ENCODE measurements around the gene CDKL1.
"Not testable (repeated sequence)": the region's sequence is repeated elsewhere in the genome, so short reads cannot be mapped to it uniquely, and the experiment has no call there.

CDKL1 gene

GRCh38 chr14:50321009-50321660 lies 75.5 kb downstream of the CDKL1 start:
- DNase-seq: peak; percentile 64 to 86 (median 70)

GRCh38 chr14:50320283-50320682 lies 76.4 kb downstream of the CDKL1 start:
- DNase-seq: peak in 1 of 3 experiments; percentile 46

GRCh38 chr14:50319721-50320120 lies 77.0 kb downstream of the CDKL1 start:
- no peak for DNase-seq

DNA sequence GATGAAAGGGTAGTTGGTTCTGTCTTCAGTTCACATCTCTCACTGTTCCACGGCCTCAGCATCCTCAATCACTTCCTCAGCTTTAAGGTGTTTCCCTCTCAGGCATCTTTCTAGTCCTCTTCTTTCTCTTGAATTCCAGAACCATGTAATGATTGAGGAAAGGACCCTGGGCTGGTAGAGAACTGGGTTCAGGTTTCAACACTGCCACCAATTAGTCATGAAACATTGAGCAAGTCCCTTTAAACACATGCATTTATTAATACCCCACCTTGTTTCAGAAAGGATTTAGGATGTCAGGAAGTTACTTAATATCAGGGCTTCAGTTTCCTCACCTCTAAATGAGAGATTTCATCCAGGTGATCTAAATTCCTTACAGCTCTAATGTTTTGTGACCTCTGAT lies 77.4 kb downstream of the CDKL1 start:
- no peak for DNase-seq

GRCh38 chr14:50318031-50318626 lies 78.6 kb downstream of the CDKL1 start:
- DNase-seq: peak in 2 of 3 experiments; percentile 25 to 57

- DNase-seq: not testable (repeated sequence)
Measured at GRCh38 chr14:50314098-50314497, 82.6 kb downstream of the CDKL1 start.

GRCh38 chr14:50312734-50313054 lies 84.0 kb downstream of the CDKL1 start:
- DNase-seq: peak; percentile 74 to 94 (median 93)

DNA sequence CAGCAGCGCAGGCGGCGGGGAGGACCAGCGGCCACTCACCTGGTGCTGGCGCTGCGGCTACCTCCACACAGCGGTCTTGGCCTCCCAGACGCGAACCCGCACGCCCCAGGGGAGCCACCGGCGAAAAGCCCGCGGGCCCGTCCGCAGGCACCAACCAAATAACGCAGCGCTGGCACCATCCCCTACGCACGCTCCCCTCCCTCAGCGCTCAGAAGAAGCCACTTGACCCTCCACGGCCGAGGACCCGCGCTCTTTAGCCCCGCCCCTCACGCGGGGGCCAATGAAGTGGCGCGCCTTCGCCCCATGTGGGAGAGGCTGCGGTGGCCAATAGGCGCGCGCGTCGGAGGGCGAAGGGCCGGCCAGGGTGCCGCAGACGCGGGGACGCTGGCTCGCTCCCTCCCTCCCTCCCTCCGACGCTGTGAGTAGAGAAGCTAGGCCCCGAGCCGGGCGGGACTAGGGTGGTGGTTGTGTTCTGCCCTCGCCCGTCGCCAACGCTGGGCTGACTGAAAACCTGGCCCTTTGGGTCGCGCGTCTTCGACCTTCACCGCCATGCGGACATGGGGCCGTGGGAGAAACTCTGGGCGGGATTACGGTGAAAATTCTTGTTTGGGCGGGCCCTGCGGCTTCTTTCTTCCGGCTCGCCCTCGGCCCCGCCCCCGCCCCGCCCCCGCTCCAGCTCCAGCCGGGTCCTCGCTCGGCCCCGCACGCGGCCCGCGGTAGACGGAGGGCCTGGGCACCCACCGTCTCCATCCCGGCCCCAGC lies 84.5 kb downstream of the CDKL1 start, which contains the start of the genes DMAC2L and L2HGDH:
TSS of gene DMAC2L (plus strand) at position 353 of the 762 bp plus-strand sequence. CDS start 9,164 bp downstream, outside the sequence.
TSS of gene L2HGDH (minus strand) at position 258 of the 762 bp plus-strand sequence. CDS start at position 179, 79 bp downstream.
- DNase-seq: peak; percentile 99 to 100 (median 99)

GRCh38 chr14:50311337-50311971 lies 85.2 kb downstream of the CDKL1 start:
- peak; percentile 46 to 90 (median 74) for DNase-seq

DNA sequence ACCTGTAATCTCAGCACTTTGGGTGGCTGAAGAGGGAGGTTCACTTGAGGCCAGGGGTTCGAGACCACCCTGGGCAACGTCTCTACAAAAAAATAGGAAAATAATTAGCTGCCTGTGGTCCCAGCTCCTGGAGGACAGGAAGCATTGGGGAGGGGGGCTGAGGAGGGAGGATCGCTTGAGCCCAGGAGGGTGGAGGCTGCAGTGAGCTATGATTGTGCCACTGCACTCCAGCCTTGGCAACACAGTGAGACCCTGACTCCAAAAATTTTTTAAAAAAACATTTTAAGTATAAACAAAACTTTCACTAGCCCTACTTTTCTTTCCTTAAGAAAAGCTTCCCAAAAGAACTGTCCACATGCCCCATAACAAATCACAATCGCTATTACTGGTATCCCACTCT lies 86.2 kb downstream of the CDKL1 start:
- no peak for DNase-seq

- DNase-seq: no peak
Measured at GRCh38 chr14:50308363-50308915, 88.2 kb downstream of the CDKL1 start.

DNA sequence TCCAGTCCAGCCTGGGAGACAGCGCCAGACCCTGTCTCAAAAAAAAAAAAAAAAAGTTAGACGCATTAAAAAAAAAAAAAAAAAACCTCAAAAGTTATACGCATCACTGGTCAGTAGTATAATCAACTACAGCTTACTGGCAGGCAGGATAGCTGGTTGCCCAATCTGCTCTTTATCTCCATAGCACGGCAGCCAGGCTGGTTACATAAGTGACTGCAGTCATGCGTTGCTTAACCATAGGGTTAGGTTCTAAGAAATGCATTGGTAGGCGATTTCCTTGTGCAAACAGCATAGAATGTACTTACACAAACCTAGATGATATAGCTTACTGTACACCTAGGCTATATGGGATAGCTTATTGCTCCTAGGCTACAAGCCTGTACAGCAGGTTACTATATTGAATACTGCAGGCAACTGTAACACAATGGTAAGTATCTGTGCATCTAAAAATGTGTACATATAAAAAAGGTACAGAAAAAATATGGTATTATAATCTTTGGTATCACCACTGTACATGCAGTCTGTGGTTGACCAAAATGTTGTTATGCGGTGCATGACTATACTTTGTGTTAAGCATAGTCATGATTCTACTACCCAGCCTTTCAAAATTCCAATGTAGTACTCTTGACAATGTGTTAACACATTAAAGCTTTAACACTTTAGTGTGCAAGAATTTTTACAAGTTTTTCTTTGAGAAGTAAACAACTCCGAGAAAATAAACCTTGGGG lies 92.8 kb downstream of the CDKL1 start:
- DNase-seq: no peak

- DNase-seq: no peak
Measured at GRCh38 chr14:50301914-50302313, 94.8 kb downstream of the CDKL1 start.

DNA sequence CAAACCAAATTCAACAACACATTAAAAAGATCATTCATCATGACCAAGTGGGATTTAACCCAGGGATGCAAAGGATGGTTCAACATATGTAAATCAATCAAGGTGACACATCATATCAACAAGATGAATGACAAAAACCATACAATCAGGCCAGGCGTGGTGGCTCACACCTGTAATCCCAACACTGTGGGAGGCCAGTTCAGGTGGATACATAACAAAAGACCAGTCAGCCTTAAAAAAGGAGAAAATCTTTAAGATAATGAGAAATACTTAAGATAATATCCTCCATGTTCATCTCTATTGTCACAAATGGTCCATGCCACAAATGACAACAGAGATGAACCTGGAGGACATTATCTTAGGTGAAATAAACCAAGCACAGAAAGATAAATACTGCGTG lies 97.1 kb downstream of the CDKL1 start:
- DNase-seq: no peak

- DNase-seq: no peak
Measured at GRCh38 chr14:50290306-50290705, 106.4 kb downstream of the CDKL1 start.

GRCh38 chr14:50288146-50288545 lies 108.5 kb downstream of the CDKL1 start:
- no peak for DNase-seq

DNA sequence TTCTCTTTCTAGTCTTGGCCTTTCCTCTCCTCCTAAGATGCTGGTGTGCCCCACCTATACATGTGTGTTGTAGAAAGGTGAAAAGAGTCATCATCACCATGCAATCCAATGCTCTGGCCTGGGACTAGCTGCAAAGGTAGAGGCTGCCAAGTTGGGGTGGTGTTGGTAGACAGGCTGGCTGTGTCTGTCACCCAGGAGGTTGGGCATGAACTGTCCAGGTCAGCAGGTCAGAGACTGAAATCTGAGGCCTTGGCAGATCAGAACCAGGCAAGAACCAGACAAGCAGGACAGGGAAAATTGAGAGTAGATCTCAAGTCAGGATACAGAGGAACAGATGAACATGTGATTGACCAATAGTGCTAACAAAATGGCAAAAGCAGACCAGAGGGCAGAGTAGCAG lies 110.8 kb downstream of the CDKL1 start:
- no peak for DNase-seq

All from NCI-H1417 (cell line).